Left lobe of liver (tissue), 2 donors: ENCODE measurements around the gene GASK1A. TPM values are rescaled to one million over a fixed set of nuclear protein-coding genes. Genes with fewer than 3 reads are reported as not detected.
A peak's percentile ranks its signal among the peaks of the same experiment; 100 is the strongest.

Experiments used
- ATAC-seq: fragments of 200-7000 bp; cut with Tn5 transposase; one replicate; pipeline ENCODE4 v1.9.1; 2020; ENCODE audit warnings: mild to moderate bottlenecking, moderate library complexity
- DNase-seq: peaks from one replicate; pipeline ENCODE4 v3.0.0-alpha.2; 2020; ENCODE audit warnings: low spot score
- total RNA-seq: library from RNA; stranded (reverse); gene quantifications from one replicate; pipeline ENCODE4 v1.2.1, GENCODE V29; 2021
- donor health status: DM: no; HTN: no; CAD: no; lungs with moderate emphysema.
- donor health status: DM: no; HTN: yes; CAD: no.

GASK1A gene
- total RNA-seq, 1 donor from 2014 or later, result 19.9 TPM

- no peak for ATAC-seq
Measured at GRCh38 chr3:42982645-42983412, 3.7 kb downstream of the GASK1A start.

GRCh38 chr3:42983927-42984326, 4.8 kb downstream of the GASK1A start:
- ATAC-seq (no peak), DNase-seq (no peak)

More at GRCh38 chr3:42982645-42983412, 3.7 kb downstream of the GASK1A start:
- DNase-seq, result no peak

- DNase-seq (no peak), ATAC-seq (no peak)
Measured at GRCh38 chr3:42984701-42985100, 5.6 kb downstream of the GASK1A start.

GRCh38 chr3:42988097-42988496, 9.0 kb downstream of the GASK1A start:
- peak; percentile 51 for DNase-seq
- ATAC-seq, result peak; percentile 67

GRCh38 chr3:42988566-42988965, 9.5 kb downstream of the GASK1A start:
- ATAC-seq (peak; percentile 98), DNase-seq (peak; percentile 81)

- DNase-seq (no peak), ATAC-seq (no peak)
Measured at GRCh38 chr3:42991341-42992315, 12.5 kb downstream of the GASK1A start.

GRCh38 chr3:42994595-42994994, 15.5 kb downstream of the GASK1A start:
- ATAC-seq, result no peak
- no peak for DNase-seq

- DNase-seq (no peak), ATAC-seq (no peak)
Measured at GRCh38 chr3:42996021-42996420, 16.9 kb downstream of the GASK1A start.

GRCh38 chr3:42996633-42997075, 17.5 kb downstream of the GASK1A start:
- ATAC-seq (peak; percentile 60), DNase-seq (peak; percentile 71)

GRCh38 chr3:42999212-42999611, 20.1 kb downstream of the GASK1A start:
- DNase-seq (peak; percentile 60), ATAC-seq (peak; percentile 41)

- no peak for ATAC-seq
Measured at GRCh38 chr3:42999632-43000031, 20.5 kb downstream of the GASK1A start.

GRCh38 chr3:43000387-43000786, 21.3 kb downstream of the GASK1A start:
- no peak for ATAC-seq

More at GRCh38 chr3:42999632-43000031, 20.5 kb downstream of the GASK1A start:
- DNase-seq, result no peak

GRCh38 chr3:43001094-43001553, 22.0 kb downstream of the GASK1A start:
- peak; percentile 92 for DNase-seq
- ATAC-seq, result peak; percentile 78

More at GRCh38 chr3:43000387-43000786, 21.3 kb downstream of the GASK1A start:
- no peak for DNase-seq

- DNase-seq, result peak; percentile 52
- ATAC-seq, result peak; percentile 34
Measured at GRCh38 chr3:43001556-43002121, 22.5 kb downstream of the GASK1A start.

GRCh38 chr3:43004282-43004681, 25.2 kb downstream of the GASK1A start:
- ATAC-seq, result no peak
- DNase-seq, result no peak

- ATAC-seq (no peak), DNase-seq (no peak)
Measured at GRCh38 chr3:43005253-43005652, 26.1 kb downstream of the GASK1A start.

- no peak for DNase-seq
- no peak for ATAC-seq
Measured at GRCh38 chr3:43005981-43006380, 26.9 kb downstream of the GASK1A start.

- ATAC-seq, result no peak
- no peak for DNase-seq
Measured at GRCh38 chr3:43006825-43007224, 27.7 kb downstream of the GASK1A start.

- peak; percentile 76 for ATAC-seq
- no peak for DNase-seq
Measured at GRCh38 chr3:43009547-43009946, 30.4 kb downstream of the GASK1A start.

GRCh38 chr3:43010638-43011037, 31.5 kb downstream of the GASK1A start:
- ATAC-seq, result no peak

GRCh38 chr3:43011638-43012037, 32.5 kb downstream of the GASK1A start:
- DNase-seq (no peak), ATAC-seq (no peak)

More at GRCh38 chr3:43010638-43011037, 31.5 kb downstream of the GASK1A start:
- no peak for DNase-seq
